SK-N-SH treated with all-trans-retinoic acid at 6 μM for 48 hours (cell line): Measurements from ENCODE around the gene MTCL1.

ENCODE experiments used
- ATAC-seq: fragments of 200-7000 bp; cut with Tn5 transposase; 3 replicates; pipeline ENCODE4 v1.9.1; 2020; ENCODE audit warnings: mild to moderate bottlenecking, moderate library complexity
- ARNTL ChIP-seq: fragments of 450-650 bp; formaldehyde crosslinking; IDR thresholded peaks from 2 replicates; pipeline ENCODE4 v1.5.0; 2020; ENCODE audit warnings: low read depth, mild to moderate bottlenecking, moderate library complexity, borderline replicate concordance
- BACH2 ChIP-seq: fragments of 250-450 bp; sonication (Bioruptor Pico); IDR thresholded peaks from 2 replicates; pipeline ENCODE4 v1.9.0; 2021; ENCODE audit warnings: mild to moderate bottlenecking, borderline replicate concordance
- CSDC2 ChIP-seq: fragments of 250-450 bp; sonication (Bioruptor Pico); IDR thresholded peaks from 2 replicates; pipeline ENCODE4 v1.5.0; 2020; ENCODE audit warnings: mild to moderate bottlenecking, moderate library complexity
- CSRNP3 ChIP-seq: fragments of 250-450 bp; sonication (Bioruptor Pico); IDR thresholded peaks from 2 replicates; pipeline ENCODE4 v1.5.1; 2021; ENCODE audit warnings: mild to moderate bottlenecking, moderate library complexity
- ESRRG ChIP-seq: fragments of 250-450 bp; sonication (Bioruptor Pico); IDR thresholded peaks from 2 replicates; pipeline ENCODE4 v1.6.1; 2021; ENCODE audit warnings: mild to moderate bottlenecking
- GLIS3 ChIP-seq: fragments of 250-450 bp; sonication (Bioruptor Pico); IDR thresholded peaks from 2 replicates; pipeline ENCODE4 v1.5.0; 2020; ENCODE audit warnings: mild to moderate bottlenecking, moderate library complexity
- OSR1 ChIP-seq: fragments of 250-450 bp; sonication (Bioruptor Pico); IDR thresholded peaks from 2 replicates; pipeline ENCODE4 v1.8.0; 2022; ENCODE audit warnings: moderate library complexity, mild to moderate bottlenecking, inconsistent platforms
- PATZ1 ChIP-seq: fragments of 250-450 bp; sonication (Bioruptor Pico); IDR thresholded peaks from 2 replicates; pipeline ENCODE4 v1.8.0; 2020; ENCODE audit warnings: mild to moderate bottlenecking, moderate library complexity, borderline replicate concordance
- POU6F1 ChIP-seq: fragments of 250-450 bp; sonication (Bioruptor Pico); IDR thresholded peaks from 2 replicates; pipeline ENCODE4 v1.8.0; 2021; ENCODE audit warnings: low read depth, mild to moderate bottlenecking, moderate library complexity, borderline replicate concordance
- PPARA ChIP-seq: fragments of 250-450 bp; sonication (Bioruptor Pico); IDR thresholded peaks from 2 replicates; pipeline ENCODE4 v1.5.0; 2020; ENCODE audit warnings: mild to moderate bottlenecking, borderline replicate concordance
- RARB ChIP-seq: fragments of 250-450 bp; sonication (Bioruptor Pico); IDR thresholded peaks from 2 replicates; pipeline ENCODE4 v1.8.0; 2021; ENCODE audit warnings: mild to moderate bottlenecking, moderate library complexity
- SNAI2 ChIP-seq: fragments of 250-450 bp; sonication (Bioruptor Pico); IDR thresholded peaks from 2 replicates; pipeline ENCODE4 v1.5.0; 2020; ENCODE audit warnings: mild to moderate bottlenecking, moderate library complexity
- TCF4 ChIP-seq: fragments of 250-450 bp; sonication (Bioruptor Pico); IDR thresholded peaks from 2 replicates; pipeline ENCODE4 v1.8.0; 2021; ENCODE audit warnings: mild to moderate bottlenecking, moderate library complexity, borderline replicate concordance
- TSHZ2 ChIP-seq: fragments of 250-450 bp; sonication (Bioruptor Pico); IDR thresholded peaks from 2 replicates; pipeline ENCODE4 v1.5.0; 2020; ENCODE audit warnings: mild to moderate bottlenecking, moderate library complexity
- ZC3H10 ChIP-seq: fragments of 250-450 bp; sonication (Bioruptor Pico); IDR thresholded peaks from 2 replicates; pipeline ENCODE4 v1.5.1; 2021; ENCODE audit warnings: mild to moderate bottlenecking, moderate library complexity
- ZFP3 ChIP-seq: fragments of 250-450 bp; sonication (Bioruptor Pico); IDR thresholded peaks from 2 replicates; pipeline ENCODE4 v1.5.0; 2020; ENCODE audit warnings: mild to moderate bottlenecking, moderate library complexity
- ZFP30 ChIP-seq: fragments of 450-650 bp; formaldehyde crosslinking; IDR thresholded peaks from 2 replicates; pipeline ENCODE4 v1.5.0; 2022; ENCODE audit warnings: mild to moderate bottlenecking, moderate library complexity
- ZNF565 ChIP-seq: fragments of 450-650 bp; formaldehyde crosslinking; conservative IDR thresholded peaks from 2 replicates; pipeline ENCODE4 v1.5.0; 2020; ENCODE audit warnings: low read depth, mild to moderate bottlenecking, moderate library complexity
- ZNF70 ChIP-seq: fragments of 450-650 bp; formaldehyde crosslinking; IDR thresholded peaks from 2 replicates; pipeline ENCODE4 v1.5.0; 2020; ENCODE audit warnings: mild to moderate bottlenecking, moderate library complexity
- ZNF8 ChIP-seq: fragments of 450-650 bp; formaldehyde crosslinking; IDR thresholded peaks from 2 replicates; pipeline ENCODE4 v1.5.0; 2020; ENCODE audit warnings: mild to moderate bottlenecking, moderate library complexity

MTCL1 gene

GRCh38 chr18:8833480-8833879, 128.1 kb downstream of the MTCL1 start:
- TF ChIP-seq ZNF8 (CRISPR knock-in tag): no peak
- no peak for TF ChIP-seq PATZ1 (CRISPR knock-in tag)
- no peak for TF ChIP-seq CSDC2 (CRISPR knock-in tag)
- TF ChIP-seq POU6F1 (CRISPR knock-in tag): no peak
- TF ChIP-seq ZFP30 (CRISPR knock-in tag): no peak
- TF ChIP-seq PPARA (CRISPR knock-in tag): no peak
- TF ChIP-seq ZNF565 (CRISPR knock-in tag): no peak
- TF ChIP-seq SNAI2 (CRISPR knock-in tag): no peak
- no peak for TF ChIP-seq OSR1 (CRISPR knock-in tag)
- no peak for TF ChIP-seq ARNTL (CRISPR knock-in tag)
- no peak for TF ChIP-seq TCF4 (CRISPR knock-in tag)
- TF ChIP-seq CSRNP3 (CRISPR knock-in tag): no peak
- no peak for TF ChIP-seq RARB (CRISPR knock-in tag)
- no peak for TF ChIP-seq ZFP3 (CRISPR knock-in tag)
- no peak for TF ChIP-seq ESRRG (CRISPR knock-in tag)
- no peak for TF ChIP-seq BACH2 (CRISPR knock-in tag)
- TF ChIP-seq ZNF70 (CRISPR knock-in tag): no peak
- no peak for TF ChIP-seq TSHZ2 (CRISPR knock-in tag)
- TF ChIP-seq GLIS3 (CRISPR knock-in tag): no peak
- ATAC-seq: no peak

- no peak for ATAC-seq
- TF ChIP-seq CSDC2 (CRISPR knock-in tag) (no peak), CSRNP3 (CRISPR knock-in tag) (no peak), PPARA (CRISPR knock-in tag) (no peak), OSR1 (CRISPR knock-in tag) (no peak), SNAI2 (CRISPR knock-in tag) (no peak), ZFP30 (CRISPR knock-in tag) (no peak), ESRRG (CRISPR knock-in tag) (no peak)
- TF ChIP-seq, all 23 proteins: peak for 0
Measured at GRCh38 chr18:8834881-8835280, 129.5 kb downstream of the MTCL1 start.

GRCh38 chr18:8835521-8835953, 130.2 kb downstream of the MTCL1 start:
- peak; percentile 18 for ATAC-seq
- TF ChIP-seq ZNF565 (CRISPR knock-in tag): no peak
- TF ChIP-seq SNAI2 (CRISPR knock-in tag): no peak
- TF ChIP-seq OSR1 (CRISPR knock-in tag): no peak
- TF ChIP-seq BACH2 (CRISPR knock-in tag): no peak
- no peak for TF ChIP-seq ZNF70 (CRISPR knock-in tag)
- no peak for TF ChIP-seq ZNF8 (CRISPR knock-in tag)
- TF ChIP-seq CSDC2 (CRISPR knock-in tag): no peak
- no peak for TF ChIP-seq PPARA (CRISPR knock-in tag)
- no peak for TF ChIP-seq ZC3H10
- no peak for TF ChIP-seq GLIS3 (CRISPR knock-in tag)
- TF ChIP-seq RARB (CRISPR knock-in tag): no peak
- TF ChIP-seq ESRRG (CRISPR knock-in tag): no peak
- no peak for TF ChIP-seq ARNTL (CRISPR knock-in tag)
- no peak for TF ChIP-seq ZFP3 (CRISPR knock-in tag)
- no peak for TF ChIP-seq TSHZ2 (CRISPR knock-in tag)
- no peak for TF ChIP-seq CSRNP3 (CRISPR knock-in tag)
